ENCODE results near the gene ZBTB18. TPM values are rescaled to one million over a fixed set of nuclear protein-coding genes. Genes with fewer than 3 reads are reported as not detected.

The ZBTB18 gene
- total RNA-seq, 2 experiments from 2014 or later: 8.2 TPM

- DNase-seq (no peak), ATAC-seq (no peak)
- H3K9me3 Mint-ChIP-seq: no peaks in the 10 kb centered on the region
- TF ChIP-seq, protein P1, sequence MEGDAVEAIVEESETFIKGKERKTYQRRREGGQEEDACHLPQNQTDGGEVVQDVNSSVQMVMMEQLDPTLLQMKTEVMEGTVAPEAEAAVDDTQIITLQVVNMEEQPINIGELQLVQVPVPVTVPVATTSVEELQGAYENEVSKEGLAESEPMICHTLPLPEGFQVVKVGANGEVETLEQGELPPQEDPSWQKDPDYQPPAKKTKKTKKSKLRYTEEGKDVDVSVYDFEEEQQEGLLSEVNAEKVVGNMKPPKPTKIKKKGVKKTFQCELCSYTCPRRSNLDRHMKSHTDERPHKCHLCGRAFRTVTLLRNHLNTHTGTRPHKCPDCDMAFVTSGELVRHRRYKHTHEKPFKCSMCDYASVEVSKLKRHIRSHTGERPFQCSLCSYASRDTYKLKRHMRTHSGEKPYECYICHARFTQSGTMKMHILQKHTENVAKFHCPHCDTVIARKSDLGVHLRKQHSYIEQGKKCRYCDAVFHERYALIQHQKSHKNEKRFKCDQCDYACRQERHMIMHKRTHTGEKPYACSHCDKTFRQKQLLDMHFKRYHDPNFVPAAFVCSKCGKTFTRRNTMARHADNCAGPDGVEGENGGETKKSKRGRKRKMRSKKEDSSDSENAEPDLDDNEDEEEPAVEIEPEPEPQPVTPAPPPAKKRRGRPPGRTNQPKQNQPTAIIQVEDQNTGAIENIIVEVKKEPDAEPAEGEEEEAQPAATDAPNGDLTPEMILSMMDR (IDR thresholded peaks at IDR 0.05): no peak
- H3K27me3 Mint-ChIP-seq: peaks cover 8% of the 10 kb centered on the region
- ChIA-PET POLR2A (no interaction called here), CTCF (no interaction called here)
- H3K4me1 Mint-ChIP-seq (ENCODE audit: low read depth): no peaks in the 10 kb centered on the region
- H3K27ac Mint-ChIP-seq: no peak overlapping the region
- H3K4me3 Mint-ChIP-seq: no peak overlapping the region
- intact Hi-C loops (cut with micrococcal nuclease): no loop called here
- no peaks in the 10 kb centered on the region for H3K36me3 Mint-ChIP-seq (ENCODE audit: low read depth)
These were observed 34.8 kb downstream of the ZBTB18 start for GRCh38 chr1:244085891-244086290.

GRCh38 chr1:244087021-244087560 lies 36.0 kb downstream of the ZBTB18 start:
- H3K4me1 Mint-ChIP-seq (ENCODE audit: low read depth): no peaks in the 10 kb centered on the region
- ChIA-PET CTCF (no interaction called here), POLR2A (no interaction called here)
- H3K9me3 Mint-ChIP-seq: no peaks in the 10 kb centered on the region
- no peaks in the 10 kb centered on the region for H3K36me3 Mint-ChIP-seq (ENCODE audit: low read depth)
- peaks cover 8% of the 10 kb centered on the region for H3K27me3 Mint-ChIP-seq
- TF ChIP-seq, protein P1 (IDR thresholded peaks at IDR 0.05): no peak
- H3K4me3 Mint-ChIP-seq: no peak overlapping the region
- intact Hi-C loops (cut with micrococcal nuclease): no loop called here
- DNase-seq (no peak), ATAC-seq (no peak)
- no peak overlapping the region for H3K27ac Mint-ChIP-seq

GRCh38 chr1:244087611-244088010 lies 36.5 kb downstream of the ZBTB18 start:
- ChIA-PET POLR2A (no interaction called here), CTCF (interaction anchor here (2.6 kb wide), 1 partner anchor 11 kb away, joined by 6 read pairs; no protein-coding TSS in a partner anchor)
- H3K27me3 Mint-ChIP-seq: peaks cover 6% of the 10 kb centered on the region
- H3K4me3 Mint-ChIP-seq: no peak overlapping the region
- H3K36me3 Mint-ChIP-seq (ENCODE audit: low read depth): no peaks in the 10 kb centered on the region
- ATAC-seq (no peak), DNase-seq (no peak)
- H3K4me1 Mint-ChIP-seq (ENCODE audit: low read depth): no peaks in the 10 kb centered on the region
- intact Hi-C loops (cut with micrococcal nuclease): no loop called here
- no peaks in the 10 kb centered on the region for H3K9me3 Mint-ChIP-seq
- H3K27ac Mint-ChIP-seq: no peak overlapping the region
- TF ChIP-seq, protein P1 (IDR thresholded peaks at IDR 0.05): no peak

DNA sequence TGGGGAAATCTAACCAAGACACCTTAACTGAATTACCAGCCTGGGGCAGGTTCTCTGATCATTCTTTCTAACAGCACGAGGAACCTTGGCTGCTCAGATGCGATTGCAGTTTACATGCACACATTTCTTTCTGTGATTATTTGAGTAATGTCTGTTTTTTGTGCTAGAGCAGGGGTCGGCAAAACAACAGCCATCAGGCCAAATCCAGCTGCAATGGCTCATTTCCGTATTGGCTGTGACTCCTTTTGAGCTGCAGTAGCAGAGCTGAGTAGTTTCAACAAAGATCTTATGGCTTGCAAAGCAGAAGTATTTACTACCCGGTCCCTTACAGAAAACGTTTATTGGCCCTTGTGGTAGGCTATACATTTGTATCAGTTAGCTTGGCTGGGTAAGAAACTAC lies 37.1 kb downstream of the ZBTB18 start:
- intact Hi-C loops (cut with micrococcal nuclease): no loop called here
- ChIA-PET CTCF (interaction anchor here (2.6 kb wide), 1 partner anchor 11 kb away, joined by 6 read pairs; no protein-coding TSS in a partner anchor), POLR2A (no interaction called here)
- DNase-seq: no peak
- Mint-ChIP-seq H3K9me3 (no peaks in the 10 kb centered on the region), H3K4me1 (ENCODE audit: low read depth) (no peaks in the 10 kb centered on the region), H3K4me3 (no peak overlapping the region), H3K36me3 (ENCODE audit: low read depth) (no peaks in the 10 kb centered on the region), H3K27me3 (peaks cover 2% of the 10 kb centered on the region), H3K27ac (no peak overlapping the region)
- TF ChIP-seq, protein P1 (IDR thresholded peaks at IDR 0.05): no peak
- no peak for ATAC-seq

DNA sequence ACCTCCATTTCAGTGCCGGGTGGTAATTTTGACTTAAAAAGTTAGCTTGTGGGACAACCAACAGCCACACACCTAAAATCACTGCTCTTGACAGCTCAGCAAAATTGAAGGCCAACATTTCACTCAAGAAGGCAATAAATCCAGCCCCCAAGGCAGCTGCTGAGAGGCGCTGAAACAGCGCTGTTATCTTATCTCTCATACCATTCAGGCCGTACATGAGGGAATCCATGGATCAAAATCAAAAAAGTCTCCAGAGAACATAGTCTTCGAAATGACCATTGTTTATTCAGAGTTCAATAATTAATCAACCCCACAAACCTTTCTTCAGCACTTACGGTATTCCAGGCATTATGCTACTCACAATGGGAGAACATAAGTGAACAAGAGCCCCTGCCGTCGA lies 38.5 kb downstream of the ZBTB18 start:
- Mint-ChIP-seq H3K36me3 (ENCODE audit: low read depth) (no peaks in the 10 kb centered on the region), H3K9me3 (no peaks in the 10 kb centered on the region), H3K27me3 (no peaks in the 10 kb centered on the region), H3K4me1 (ENCODE audit: low read depth) (no peaks in the 10 kb centered on the region), H3K27ac (no peak overlapping the region), H3K4me3 (no peak overlapping the region)
- TF ChIP-seq, protein P1 (IDR thresholded peaks at IDR 0.05): no peak
- intact Hi-C loops (cut with micrococcal nuclease): no loop called here
- ChIA-PET CTCF (interaction anchor here (2.6 kb wide), 1 partner anchor 13 kb away, joined by 6 read pairs; no protein-coding TSS in a partner anchor), POLR2A (interaction anchor here (1.1 kb wide), 1 partner anchor 15 kb away, joined by 5 read pairs; no protein-coding TSS in a partner anchor)
- no peak for ATAC-seq
- DNase-seq: no peak
